Measurements from ENCODE around the gene INCA1. TPM values are rescaled to one million over a fixed set of nuclear protein-coding genes. Genes with fewer than 3 reads are reported as not detected.

The INCA1 gene
- polyA plus RNA-seq, 1 experiment: 1.3 TPM

DNA sequence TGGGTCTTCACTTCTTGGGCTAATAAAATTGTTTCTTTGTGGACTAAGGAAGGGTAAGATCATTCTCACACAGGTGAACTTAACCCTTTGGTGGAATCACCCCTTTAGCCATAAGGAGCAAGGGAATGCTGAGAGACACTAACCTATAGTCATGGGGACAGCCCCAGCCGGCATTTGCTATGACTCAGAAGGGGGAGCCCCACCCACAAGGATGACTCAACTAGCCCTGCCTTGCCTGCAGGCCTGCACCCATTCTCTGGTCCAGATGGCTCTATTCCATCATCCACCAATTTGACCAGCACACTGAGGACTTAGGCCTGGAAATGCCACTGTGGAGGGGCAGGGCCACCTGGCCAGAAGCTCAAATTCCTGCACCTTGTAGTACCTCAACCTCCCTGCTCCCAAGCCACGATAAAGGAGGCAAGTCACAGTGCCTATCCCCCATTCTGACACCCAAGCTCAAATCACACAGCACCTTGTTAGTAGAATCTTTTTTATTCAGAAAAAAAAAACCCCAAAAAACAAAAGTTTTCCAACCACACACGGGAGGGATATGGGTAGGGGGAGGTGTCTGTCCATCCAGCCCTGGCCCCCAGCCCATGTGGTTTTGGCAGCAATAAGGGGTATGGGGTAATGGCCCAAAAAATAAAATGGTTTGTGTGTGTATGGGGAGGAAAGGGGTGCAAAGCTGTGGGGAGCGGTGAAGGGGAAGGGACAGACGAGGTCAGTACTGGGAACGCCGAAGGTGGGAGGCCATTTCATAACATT, 52.0 kb downstream of the INCA1 start:
- Histone ChIP-seq H3K27me3 (ENCODE audit: control insufficient read depth, insufficient read depth, low read length) (no peaks in the 10 kb centered on the region), H3K4me3 (ENCODE audit: low read depth, low read length) (peak overlapping the region; percentile 92), H3K36me3 (ENCODE audit: control insufficient read depth, insufficient read depth, low read length) (peaks cover 20% of the 10 kb centered on the region)
- ChIA-PET CTCF (interaction anchor here (1.0 to 1.5 kb wide), 2 partner anchors 21 to 43 kb away, joined by 5 read pairs; no protein-coding TSS in a partner anchor), POLR2A (interaction anchor here (1.0 kb wide), 1 partner anchor 22 kb away, joined by 3 read pairs; the partner anchor contains the start of gene SPAG7)
- peak; percentile 55 for DNase-seq (ENCODE audit: low read depth)
- TF ChIP-seq, protein P1, sequence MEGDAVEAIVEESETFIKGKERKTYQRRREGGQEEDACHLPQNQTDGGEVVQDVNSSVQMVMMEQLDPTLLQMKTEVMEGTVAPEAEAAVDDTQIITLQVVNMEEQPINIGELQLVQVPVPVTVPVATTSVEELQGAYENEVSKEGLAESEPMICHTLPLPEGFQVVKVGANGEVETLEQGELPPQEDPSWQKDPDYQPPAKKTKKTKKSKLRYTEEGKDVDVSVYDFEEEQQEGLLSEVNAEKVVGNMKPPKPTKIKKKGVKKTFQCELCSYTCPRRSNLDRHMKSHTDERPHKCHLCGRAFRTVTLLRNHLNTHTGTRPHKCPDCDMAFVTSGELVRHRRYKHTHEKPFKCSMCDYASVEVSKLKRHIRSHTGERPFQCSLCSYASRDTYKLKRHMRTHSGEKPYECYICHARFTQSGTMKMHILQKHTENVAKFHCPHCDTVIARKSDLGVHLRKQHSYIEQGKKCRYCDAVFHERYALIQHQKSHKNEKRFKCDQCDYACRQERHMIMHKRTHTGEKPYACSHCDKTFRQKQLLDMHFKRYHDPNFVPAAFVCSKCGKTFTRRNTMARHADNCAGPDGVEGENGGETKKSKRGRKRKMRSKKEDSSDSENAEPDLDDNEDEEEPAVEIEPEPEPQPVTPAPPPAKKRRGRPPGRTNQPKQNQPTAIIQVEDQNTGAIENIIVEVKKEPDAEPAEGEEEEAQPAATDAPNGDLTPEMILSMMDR (IDR thresholded peaks at IDR 0.05; ENCODE audit: insufficient read depth, low read depth, low read length): no peak

GRCh38 chr17:4944554-4945175, 52.7 kb downstream of the INCA1 start:
- TF ChIP-seq, protein P1 (IDR thresholded peaks at IDR 0.05; ENCODE audit: insufficient read depth, low read depth, low read length): no peak
- no peak for DNase-seq (ENCODE audit: low read depth)
- Histone ChIP-seq H3K4me3 (ENCODE audit: low read depth, low read length) (no peak overlapping the region), H3K36me3 (ENCODE audit: control insufficient read depth, insufficient read depth, low read length) (peaks cover 20% of the 10 kb centered on the region), H3K27me3 (ENCODE audit: control insufficient read depth, insufficient read depth, low read length) (no peaks in the 10 kb centered on the region)
- POLR2A ChIA-PET: interaction anchor here (1.0 kb wide), 1 partner anchor 23 kb away, joined by 3 read pairs; the partner anchor contains the start of gene SPAG7
- CTCF ChIA-PET: no interaction called here

DNA sequence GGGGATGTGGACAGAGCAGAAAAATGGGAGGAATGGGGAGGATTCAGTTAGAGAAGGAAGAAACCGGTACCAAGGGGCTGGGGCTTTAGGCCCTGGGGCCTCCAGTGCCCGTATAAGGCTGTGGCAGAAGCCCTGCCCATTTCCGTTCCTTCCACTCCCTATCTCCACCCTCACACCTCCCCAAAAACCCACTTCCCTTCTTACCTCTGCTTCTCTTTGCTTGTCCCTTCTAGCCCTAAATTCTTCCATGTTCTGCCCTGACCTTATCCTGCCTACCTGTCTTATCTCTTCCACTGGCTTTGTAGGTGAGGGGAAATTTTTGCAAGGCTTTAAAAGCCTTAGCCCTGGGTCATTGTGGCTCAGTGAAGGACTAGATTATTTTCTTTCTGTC, 53.2 kb downstream of the INCA1 start:
- Histone ChIP-seq H3K27me3 (ENCODE audit: control insufficient read depth, insufficient read depth, low read length) (no peaks in the 10 kb centered on the region), H3K4me3 (ENCODE audit: low read depth, low read length) (no peak overlapping the region), H3K36me3 (ENCODE audit: control insufficient read depth, insufficient read depth, low read length) (peaks cover 20% of the 10 kb centered on the region)
- DNase-seq (ENCODE audit: low read depth): no peak
- TF ChIP-seq, protein P1 (IDR thresholded peaks at IDR 0.05; ENCODE audit: insufficient read depth, low read depth, low read length): no peak
- POLR2A ChIA-PET: no interaction called here
- CTCF ChIA-PET: no interaction called here

DNA sequence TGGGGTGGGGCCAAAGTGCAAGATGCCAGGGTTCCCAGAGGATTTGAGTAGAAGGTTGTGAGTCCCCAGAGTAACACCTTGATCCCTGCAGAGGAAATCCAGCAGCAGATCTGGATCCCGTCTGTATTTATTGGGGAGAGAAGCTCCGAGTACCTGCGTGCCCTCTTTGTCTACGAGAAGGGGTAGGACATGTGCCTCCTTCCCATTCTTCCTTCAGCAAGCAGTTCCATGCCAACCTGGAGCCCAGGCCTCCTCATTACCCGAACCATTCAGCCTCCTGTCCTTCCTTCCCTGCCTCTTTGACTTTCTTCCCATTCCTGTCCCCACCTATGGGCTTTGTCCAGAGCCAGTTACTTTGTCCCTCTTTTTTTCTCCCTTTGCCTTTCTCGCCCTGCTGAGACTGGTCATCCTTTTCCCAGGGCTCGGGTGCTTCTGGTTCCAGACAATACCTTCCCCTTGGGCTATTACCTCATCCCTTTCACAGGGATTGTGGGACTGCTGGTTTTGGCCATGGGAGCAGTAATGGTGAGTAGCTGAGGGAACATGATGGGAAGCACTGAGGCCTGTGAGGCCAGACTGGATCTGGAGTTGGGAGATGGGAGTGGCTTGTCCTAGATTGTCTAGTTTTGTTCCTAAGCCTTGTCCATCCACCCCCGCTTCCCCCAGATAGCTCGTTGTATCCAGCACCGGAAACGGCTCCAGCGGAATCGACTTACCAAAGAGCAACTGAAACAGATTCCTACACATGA, 54.4 kb downstream of the INCA1 start:
- H3K27me3 ChIP-seq (ENCODE audit: control insufficient read depth, insufficient read depth, low read length): no peaks in the 10 kb centered on the region
- TF ChIP-seq, protein P1 (IDR thresholded peaks at IDR 0.05; ENCODE audit: insufficient read depth, low read depth, low read length): no peak
- POLR2A ChIA-PET: no interaction called here
- H3K36me3 ChIP-seq (ENCODE audit: control insufficient read depth, insufficient read depth, low read length): peaks cover 22% of the 10 kb centered on the region
- CTCF ChIA-PET: interaction anchor here (1.2 kb wide), 1 partner anchor 13 kb away, joined by 4 read pairs; no protein-coding TSS in a partner anchor
- DNase-seq (ENCODE audit: low read depth): no peak
- no peak overlapping the region for H3K4me3 ChIP-seq (ENCODE audit: low read depth, low read length)

DNA sequence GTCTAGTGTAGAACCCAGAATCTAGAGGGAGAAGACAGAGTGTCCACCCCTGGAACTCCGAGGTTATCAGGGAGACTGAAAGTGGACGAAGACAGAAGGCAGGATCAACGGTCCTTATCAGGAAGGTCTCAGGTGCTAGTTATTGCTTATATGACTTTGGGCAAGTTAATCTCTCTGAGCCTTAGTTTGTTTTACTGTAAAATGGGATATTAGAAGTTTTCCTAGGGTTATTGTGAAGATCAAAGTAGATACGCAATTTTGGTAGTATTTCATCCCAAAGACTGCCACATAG, 56.1 kb downstream of the INCA1 start:
- Histone ChIP-seq H3K4me3 (ENCODE audit: low read depth, low read length) (peak overlapping the region; percentile 72), H3K27me3 (ENCODE audit: control insufficient read depth, insufficient read depth, low read length) (no peaks in the 10 kb centered on the region), H3K36me3 (ENCODE audit: control insufficient read depth, insufficient read depth, low read length) (peaks cover 31% of the 10 kb centered on the region)
- CTCF ChIA-PET: interaction anchor here (1.5 kb wide), 1 partner anchor 17 kb away, joined by 6 read pairs; no protein-coding TSS in a partner anchor
- POLR2A ChIA-PET: no interaction called here
- DNase-seq (ENCODE audit: low read depth): no peak
- TF ChIP-seq, protein P1 (IDR thresholded peaks at IDR 0.05; ENCODE audit: insufficient read depth, low read depth, low read length): no peak
